H1 (cell line): ENCODE measurements around the gene ELOVL5. TPM values are rescaled to one million over a fixed set of nuclear protein-coding genes. Genes with fewer than 3 reads are reported as not detected.

Source experiments
- CTCF ChIA-PET: fragments of 300-600 bp; sonication (Branson Sonifier 250); formaldehyde crosslinking; loops from one replicate; lab custom pipeline; 2021; ENCODE audit not compliant: partially characterized antibody; lab: Charles Lee
- POLR2A ChIA-PET: fragments of 300-600 bp; sonication (Branson Sonifier 250); formaldehyde crosslinking; loops from one replicate; lab custom pipeline; 2021; ENCODE audit warnings: inconsistent platforms; ENCODE audit not compliant: partially characterized antibody; lab: Charles Lee
- DNase-seq, 2 experiments: peaks; one replicate each; pipeline versions ENCODE4 v3.0.0 to v3.0.0-alpha.2; 2010 to 2022; ENCODE audit warnings: low spot score in 2 of 2, low read depth in 1 of 2, mixed read lengths in 1 of 2
- FAIRE-seq: peaks from 2 replicates; lab custom pipeline; 2011; peaks lifted over from hg19 to GRCh38; lab: Jason Lieb, UNC
- H2AFZ ChIP-seq: 2 replicates; pipeline ENCODE4 v1.8.1; 2012; ENCODE audit warnings: low read length, inconsistent platforms
- H2AK5ac ChIP-seq: 2 replicates; pipeline ENCODE4 v1.6.1; 2013; ENCODE audit warnings: low read depth, low read length
- H2BK120ac ChIP-seq: replicated peaks from 2 replicates; pipeline ENCODE3; 2013; ENCODE audit warnings: low read depth, low read length, inconsistent platforms
- H2BK12ac ChIP-seq: 2 replicates; pipeline ENCODE4 v1.6.1; 2013; ENCODE audit warnings: low read depth, low read length
- H2BK15ac ChIP-seq: 2 replicates; pipeline ENCODE4 v1.6.1; 2013; ENCODE audit warnings: low read length
- H2BK20ac ChIP-seq: 2 replicates; pipeline ENCODE4 v1.6.1; 2013; ENCODE audit warnings: low read length
- H2BK5ac ChIP-seq: 2 replicates; pipeline ENCODE4 v1.6.1; 2013; ENCODE audit warnings: low read depth, low read length
- H3K14ac ChIP-seq: 2 replicates; pipeline ENCODE4 v1.6.1; 2013; ENCODE audit warnings: inconsistent platforms; ENCODE audit not compliant: insufficient read length
- H3K18ac ChIP-seq: 2 replicates; pipeline ENCODE4 v1.6.1; 2013; ENCODE audit warnings: low read length; ENCODE audit errors: extremely low read depth
- H3K23ac ChIP-seq: 2 replicates; pipeline ENCODE4 v1.6.1; 2013; ENCODE audit warnings: inconsistent platforms; ENCODE audit not compliant: insufficient read length
- H3K23me2 ChIP-seq: 2 replicates; pipeline ENCODE4 v1.6.1; 2013; ENCODE audit warnings: low read depth, low read length
- H3K27ac ChIP-seq: 2 replicates; pipeline ENCODE4 v1.6.1; 2011; ENCODE audit warnings: low read depth, low read length, inconsistent platforms
- H3K27me3 ChIP-seq, 4 experiments: replicated peaks in 1 of 4; 1 replicate in 1 of 4; 2 replicates in 3 of 4; pipeline versions ENCODE4 v1.6.1 to v1.8.1; 2011 to 2013; ENCODE audit warnings: low read length in 3 of 4, mild to moderate bottlenecking in 3 of 4, inconsistent platforms in 2 of 4, mixed read lengths in 2 of 4, moderate library complexity in 1 of 4; ENCODE audit not compliant: control insufficient read depth in 3 of 4, insufficient read depth in 3 of 4; ENCODE audit errors: extremely low read depth in 1 of 4
- H3K36me3 ChIP-seq, 4 experiments: 2 replicates each; pipeline versions ENCODE4 v1.6.1 to v1.8.1; 2011 to 2013; ENCODE audit warnings: mild to moderate bottlenecking in 4 of 4, low read length in 3 of 4, moderate library complexity in 2 of 4, control low read depth in 1 of 4, inconsistent platforms in 1 of 4; ENCODE audit not compliant: insufficient read depth in 4 of 4, control insufficient read depth in 2 of 4
- H3K4ac ChIP-seq: replicated peaks from 2 replicates; pipeline ENCODE3; 2013; ENCODE audit warnings: low read length, low read depth, mixed read lengths, inconsistent platforms; ENCODE audit not compliant: insufficient read length
- H3K4me1 ChIP-seq, 4 experiments: replicated peaks in 1 of 4; 1 replicate in 1 of 4; 2 replicates in 3 of 4; pipeline versions ENCODE4 v1.6.1 to v1.8.1; 2011 to 2013; ENCODE audit warnings: low read length in 3 of 4, inconsistent platforms in 2 of 4, mixed read lengths in 1 of 4; ENCODE audit not compliant: insufficient read depth in 4 of 4, control insufficient read depth in 3 of 4
- H3K4me2 ChIP-seq, 2 experiments: 2 replicates each; pipeline versions ENCODE4 v1.6.1 to v1.8.1; 2011 to 2013; ENCODE audit warnings: low read depth in 2 of 2, low read length in 2 of 2, control low read depth in 1 of 2, inconsistent platforms in 1 of 2, mild to moderate bottlenecking in 1 of 2; ENCODE audit not compliant: insufficient read depth in 1 of 2
- H3K4me3 ChIP-seq, 4 experiments: fragments of 200-600, 300-600 bp in 1 of 4; sonication (generic), shearing (Covaris generic), sonication (Bioruptor Twin) in 1 of 4; 2 replicates each; pipeline versions ENCODE4 v1.5.1 to v1.8.1; 2011 to 2016; ENCODE audit warnings: low read length in 4 of 4, low read depth in 3 of 4, control low read depth in 2 of 4, inconsistent platforms in 2 of 4, mild to moderate bottlenecking in 2 of 4, mixed read lengths in 1 of 4, moderate library complexity in 1 of 4; ENCODE audit not compliant: insufficient read depth in 2 of 4; ENCODE audit errors: extremely low read depth in 1 of 4
- H3K56ac ChIP-seq: replicated peaks from 2 replicates; pipeline ENCODE3; 2013; ENCODE audit warnings: low read depth, mild to moderate bottlenecking, mixed read lengths, low read length, inconsistent platforms; ENCODE audit not compliant: insufficient read length
- H3K79me1 ChIP-seq: 2 replicates; pipeline ENCODE4 v1.6.1; 2013; ENCODE audit warnings: low read depth, low read length, control low read depth
- H3K79me2 ChIP-seq, 2 experiments: 2 replicates each; pipeline versions ENCODE4 v1.6.1 to v1.8.1; 2012 to 2013; ENCODE audit warnings: low read length in 2 of 2, mild to moderate bottlenecking in 2 of 2, inconsistent platforms in 1 of 2; ENCODE audit not compliant: insufficient read depth in 2 of 2, control insufficient read depth in 1 of 2
- H3K9ac ChIP-seq, 4 experiments: replicated peaks in 1 of 4; 1 replicate in 1 of 4; 2 replicates in 3 of 4; pipeline versions ENCODE4 v1.6.1 to v1.8.1; 2011 to 2013; ENCODE audit warnings: low read depth in 3 of 4, low read length in 3 of 4, control low read depth in 2 of 4, mild to moderate bottlenecking in 2 of 4, moderate library complexity in 2 of 4, inconsistent platforms in 1 of 4; ENCODE audit errors: extremely low read depth in 1 of 4
- H3K9me3 ChIP-seq, 2 experiments: 2 replicates each; pipeline versions ENCODE4 v1.6.1 to v1.8.1; 2012 to 2013; ENCODE audit warnings: mild to moderate bottlenecking in 2 of 2, moderate library complexity in 2 of 2, control low read depth in 1 of 2, inconsistent platforms in 1 of 2, low read depth in 1 of 2, low read length in 1 of 2, mixed read lengths in 1 of 2; ENCODE audit not compliant: insufficient read depth in 2 of 2
- H4K20me1 ChIP-seq, 2 experiments: replicated peaks in 1 of 2; 2 replicates each; pipeline versions ENCODE3 to v1.8.1; 2011 to 2013; ENCODE audit warnings: inconsistent platforms in 2 of 2, low read length in 2 of 2, mild to moderate bottlenecking in 1 of 2; ENCODE audit not compliant: insufficient read depth in 2 of 2, control insufficient read depth in 1 of 2
- H4K5ac ChIP-seq: 2 replicates; pipeline ENCODE4 v1.6.1; 2013; ENCODE audit warnings: low read length, low read depth, mixed read lengths, inconsistent platforms; ENCODE audit not compliant: insufficient read length
- H4K8ac ChIP-seq: 2 replicates; pipeline ENCODE4 v1.8.0; 2013; ENCODE audit warnings: mild to moderate bottlenecking, moderate library complexity, low read length, inconsistent platforms; ENCODE audit not compliant: insufficient read depth; ENCODE audit errors: extremely low read depth
- H4K91ac ChIP-seq: replicated peaks from 2 replicates; pipeline ENCODE3; 2013; ENCODE audit warnings: low read length, mixed read lengths, inconsistent platforms; ENCODE audit not compliant: insufficient read length
- BACH1 ChIP-seq: IDR thresholded peaks from 2 replicates; pipeline ENCODE4 v1.6.1; 2012; ENCODE audit warnings: low read length, improper control_type of control experiment
- BCL11A ChIP-seq, 2 experiments: IDR thresholded peaks; one replicate each; pipeline ENCODE4 v1.6.1; 2011; ENCODE audit warnings: low read depth in 2 of 2, low read length in 2 of 2, mild to moderate bottlenecking in 2 of 2
- CTBP2 ChIP-seq: IDR thresholded peaks from 2 replicates; pipeline ENCODE4 v1.7.0; 2011; ENCODE audit warnings: borderline replicate concordance, mild to moderate bottlenecking, moderate library complexity, mixed read lengths, low read length; ENCODE audit not compliant: insufficient read depth, insufficient read length
- EP300 ChIP-seq, 2 experiments: IDR thresholded peaks; 1 replicate in 1 of 2; 2 replicates in 1 of 2; pipeline ENCODE4 v1.6.1; 2011 to 2012; ENCODE audit warnings: low read depth in 2 of 2, low read length in 2 of 2, mild to moderate bottlenecking in 2 of 2, borderline replicate concordance in 1 of 2, inconsistent platforms in 1 of 2, moderate library complexity in 1 of 2
- EZH2 ChIP-seq: fragments of 200-600 bp; sonication (generic); IDR thresholded peaks from 2 replicates; pipeline ENCODE4 v1.7.1; 2012; ENCODE audit warnings: low read depth, mild to moderate bottlenecking, moderate library complexity, low read length, inconsistent platforms; ENCODE audit not compliant: severe bottlenecking
- GABPA ChIP-seq: IDR thresholded peaks from 2 replicates; pipeline ENCODE4 v1.6.1; 2011; ENCODE audit warnings: mild to moderate bottlenecking, low read length, moderate library complexity, borderline replicate concordance; ENCODE audit not compliant: insufficient read depth
- JUN ChIP-seq: IDR thresholded peaks from 2 replicates; pipeline ENCODE4 v1.6.1; 2011; ENCODE audit warnings: low read depth, mild to moderate bottlenecking, improper control_type of control experiment, low read length
- KDM4A ChIP-seq: IDR thresholded peaks from one replicate; pipeline ENCODE4 v1.7.1; 2012; ENCODE audit warnings: low read depth, mild to moderate bottlenecking, moderate library complexity, low read length, inconsistent platforms; ENCODE audit not compliant: severe bottlenecking
- PHF8 ChIP-seq: fragments of 200-600 bp; sonication (generic); conservative IDR thresholded peaks from 2 replicates; pipeline ENCODE4 v1.7.1; 2012; ENCODE audit warnings: low read depth, mild to moderate bottlenecking, inconsistent platforms, low read length, moderate library complexity
- POLR2A ChIP-seq, 2 experiments: IDR thresholded peaks; 1 replicate in 1 of 2; 2 replicates in 1 of 2; pipeline ENCODE4 v1.6.1; 2011; ENCODE audit warnings: low read depth in 2 of 2, low read length in 2 of 2, mild to moderate bottlenecking in 2 of 2; ENCODE audit errors: control extremely low read depth in 1 of 2
- SAP30 ChIP-seq: fragments of 300-600 bp; sonication (generic); IDR thresholded peaks from 2 replicates; pipeline ENCODE4 v1.7.1; 2012; ENCODE audit warnings: low read length, moderate library complexity, mild to moderate bottlenecking, inconsistent platforms; ENCODE audit not compliant: insufficient read depth, insufficient replicate concordance
- SIX5 ChIP-seq: IDR thresholded peaks from 2 replicates; pipeline ENCODE4 v1.6.1; 2011; ENCODE audit warnings: mild to moderate bottlenecking, low read depth, low read length
- TAF1 ChIP-seq: IDR thresholded peaks from 2 replicates; pipeline ENCODE4 v1.6.1; 2011; ENCODE audit warnings: mild to moderate bottlenecking, low read depth, low read length
- TCF12 ChIP-seq: IDR thresholded peaks from 2 replicates; pipeline ENCODE4 v1.6.1; 2011; ENCODE audit warnings: low read depth, mild to moderate bottlenecking, low read length
- WGBS, 2 experiments: shearing (Covaris generic) in 1 of 2; methylation state at CpG; one replicate each; pipeline versions ENCODE4 v1.1.6 to v1.1.7; 2013 to 2015; ENCODE audit warnings: low lambda C conversion rate in 2 of 2, mixed read lengths in 2 of 2, inconsistent platforms in 1 of 2, low coverage in 1 of 2, missing lambda C conversion rate in 1 of 2; ENCODE audit not compliant: insufficient replicate concordance in 2 of 2, insufficient coverage in 1 of 2, insufficient read length in 1 of 2; ENCODE audit errors: extremely low coverage in 1 of 2, missing lambda C conversion rate in 1 of 2; 5-methylcytosine and 5-hydroxymethylcytosine counted together
- polyA plus RNA-seq, 7 experiments: library from polyadenylated mRNA; depleted of rRNA in 3 of 7; stranded (reverse) in 5 of 7; unstranded in 2 of 7; fragments of >200 nt in 5 of 7; fragments of 200-250 nt in 2 of 7; gene quantifications; 1 replicate in 5 of 7; 2 replicates in 1 of 7; 4 replicates in 1 of 7; pipeline versions ENCODE4 v1.2.1 to v1.2.3, GENCODE V29; 2011 to 2013; ENCODE audit warnings: missing spikeins in 2 of 7, mixed read lengths in 2 of 7
- total RNA-seq: library from RNA; stranded (reverse); fragmentation: NEBNext Ultra II Directional; extraction: Animal tissue kit (Norgen Biotek cat#: 25700); gene quantifications from 2 replicates; pipeline ENCODE4 v1.2.1, GENCODE V29; 2021

The ELOVL5 gene
- total and polyA plus RNA-seq, 2 of the 8 experiments (the other 6 are each of a cell fraction or from before 2014, with no cell fraction given) = 113 to 156 TPM

GRCh38 chr6:53394704-53395103 is 46.0 kb upstream of the ELOVL5 start:
- Histone ChIP-seq H4K91ac (no peak overlapping the region), H2AK5ac (no peak overlapping the region), H3K4me3 (no peak overlapping the region), H3K27me3 (no peaks in the 10 kb centered on the region), H4K5ac (no peak overlapping the region), H3K4me1 (peaks cover 0 to 9% (median 0%) of the 10 kb centered on the region in 4 experiments; a peak in 1 of 7 replicates), H3K27ac (no peak overlapping the region), H4K20me1 (no peaks in the 10 kb centered on the region), H3K18ac (no peak overlapping the region), H3K23me2 (no peaks in the 10 kb centered on the region), H3K14ac (no peak overlapping the region), H3K36me3 (no peaks in the 10 kb centered on the region), H3K56ac (no peak overlapping the region), H2BK20ac (no peak overlapping the region), H3K9ac (no peak overlapping the region), H2BK15ac (no peak overlapping the region), H4K8ac (no peak overlapping the region), H3K23ac (no peak overlapping the region), H3K79me2 (no peaks in the 10 kb centered on the region), H3K79me1 (no peaks in the 10 kb centered on the region), H3K9me3 (no peaks in the 10 kb centered on the region), H2BK120ac (no peak overlapping the region), H3K4ac (no peak overlapping the region), H2BK5ac (no peak overlapping the region), H3K4me2 (no peak overlapping the region), H2AFZ (no peak overlapping the region), H2BK12ac (no peak overlapping the region)
- no peak for FAIRE-seq
- ChIA-PET CTCF (interaction anchor here (0.7 to 4.7 kb wide), 5 partner anchors 16 to 223 kb away, joined by 3 to 21 read pairs (median 3); no protein-coding TSS in a partner anchor), POLR2A (no interaction called here)
- WGBS, 2 experiments = 86% methylated on average over 3 of the region's 3 CpGs; no CpG with 5 or more reads in 1 of the 2 experiments
- no peak for DNase-seq
- TF ChIP-seq TAF1 (no peak), POLR2A (IDR thresholded peaks at IDR 0.05; ENCODE audit: control extremely low read depth in 1 of 2, low read depth in 2 of 2, low read length in 2 of 2) (no peak), TCF12 (no peak), PHF8 (no peak), GABPA (no peak), KDM4A (no peak), CTBP2 (no peak), SIX5 (no peak), BACH1 (no peak), JUN (no peak), EZH2 (no peak), EP300 (IDR thresholded peaks at IDR 0.05; ENCODE audit: borderline replicate concordance in 1 of 2, low read depth in 2 of 2, low read length in 2 of 2) (no peak), SAP30 (no peak), BCL11A (IDR thresholded peaks at IDR 0.05; ENCODE audit: low read depth in 2 of 2, low read length in 2 of 2) (no peak)
